GM10847 (cell line): Measurements from ENCODE around the gene PISD.
A peak's percentile ranks its signal among the peaks of the same experiment; 100 is the strongest.

ENCODE experiments used
- POLR2A ChIP-seq: IDR thresholded peaks from 2 replicates; pipeline ENCODE4 v1.6.1; 2011; ENCODE audit not compliant: insufficient read length; ENCODE audit errors: extremely low read depth

Gene PISD

GRCh38 chr22:31661851-31662667, at the start of gene PISD:
Gene PISD, minus strand, starts transcription at chr22:31662215. Its CDS starts 7 bp downstream, at chr22:31662208.
- peak; percentile 75 for TF ChIP-seq POLR2A

- TF ChIP-seq POLR2A: no peak
Observed at GRCh38 chr22:31707519-31707918, 45.5 kb upstream of the PISD start.

- TF ChIP-seq POLR2A: no peak
Observed at GRCh38 chr22:31695423-31695822, 33.4 kb upstream of the PISD start.

DNA sequence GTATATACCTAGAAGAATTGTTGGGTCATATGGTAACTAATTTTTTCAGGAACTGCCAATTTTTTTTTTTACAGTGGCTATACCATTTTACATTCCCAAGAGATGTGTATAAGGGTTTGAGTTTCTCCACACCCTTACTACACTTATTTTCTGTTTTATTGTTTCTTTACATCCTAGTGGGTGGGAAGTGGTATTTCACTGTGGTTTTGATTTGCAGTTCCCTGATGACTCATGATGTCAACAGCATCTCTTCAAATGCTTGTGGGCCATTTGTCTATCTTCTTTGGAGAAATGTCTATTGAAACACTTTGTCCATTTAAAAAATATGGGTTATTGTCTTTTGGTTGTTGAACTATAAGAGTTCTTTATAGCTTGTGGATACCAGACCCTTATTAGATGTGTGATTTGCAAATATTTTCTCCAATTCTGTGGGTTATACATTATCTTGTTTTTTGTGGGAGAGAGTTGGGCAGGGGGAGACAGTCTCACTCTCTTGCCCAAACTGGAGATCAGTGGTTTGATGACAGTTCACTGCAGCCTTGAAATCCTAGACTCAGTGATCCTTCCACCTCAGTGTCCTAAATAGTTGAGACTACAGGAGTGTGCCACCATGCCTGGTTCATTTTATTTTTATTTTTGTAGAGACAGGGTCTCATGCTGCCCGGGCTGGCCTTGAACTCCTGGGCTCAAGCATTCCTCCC, 30.3 kb upstream of the PISD start:
- no peak for TF ChIP-seq POLR2A

DNA sequence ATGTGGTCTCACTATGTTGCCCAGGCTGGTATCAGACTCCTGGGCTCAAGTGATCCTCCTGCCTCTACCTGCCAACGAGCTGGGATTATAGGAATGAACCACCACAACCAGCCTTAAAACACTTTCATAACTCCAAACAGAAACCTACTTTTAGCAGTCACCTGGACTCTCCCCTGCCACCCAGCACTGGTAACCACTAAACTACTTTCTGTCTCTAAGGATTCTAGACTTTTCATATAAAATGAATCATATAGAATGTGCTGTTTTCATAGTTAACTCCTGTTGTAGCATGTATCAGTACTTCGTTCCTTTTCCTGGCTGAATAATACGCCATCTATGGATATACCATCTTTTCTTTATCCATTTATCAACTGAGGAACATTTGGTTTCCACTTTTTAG, 29.4 kb upstream of the PISD start:
- no peak for TF ChIP-seq POLR2A

DNA sequence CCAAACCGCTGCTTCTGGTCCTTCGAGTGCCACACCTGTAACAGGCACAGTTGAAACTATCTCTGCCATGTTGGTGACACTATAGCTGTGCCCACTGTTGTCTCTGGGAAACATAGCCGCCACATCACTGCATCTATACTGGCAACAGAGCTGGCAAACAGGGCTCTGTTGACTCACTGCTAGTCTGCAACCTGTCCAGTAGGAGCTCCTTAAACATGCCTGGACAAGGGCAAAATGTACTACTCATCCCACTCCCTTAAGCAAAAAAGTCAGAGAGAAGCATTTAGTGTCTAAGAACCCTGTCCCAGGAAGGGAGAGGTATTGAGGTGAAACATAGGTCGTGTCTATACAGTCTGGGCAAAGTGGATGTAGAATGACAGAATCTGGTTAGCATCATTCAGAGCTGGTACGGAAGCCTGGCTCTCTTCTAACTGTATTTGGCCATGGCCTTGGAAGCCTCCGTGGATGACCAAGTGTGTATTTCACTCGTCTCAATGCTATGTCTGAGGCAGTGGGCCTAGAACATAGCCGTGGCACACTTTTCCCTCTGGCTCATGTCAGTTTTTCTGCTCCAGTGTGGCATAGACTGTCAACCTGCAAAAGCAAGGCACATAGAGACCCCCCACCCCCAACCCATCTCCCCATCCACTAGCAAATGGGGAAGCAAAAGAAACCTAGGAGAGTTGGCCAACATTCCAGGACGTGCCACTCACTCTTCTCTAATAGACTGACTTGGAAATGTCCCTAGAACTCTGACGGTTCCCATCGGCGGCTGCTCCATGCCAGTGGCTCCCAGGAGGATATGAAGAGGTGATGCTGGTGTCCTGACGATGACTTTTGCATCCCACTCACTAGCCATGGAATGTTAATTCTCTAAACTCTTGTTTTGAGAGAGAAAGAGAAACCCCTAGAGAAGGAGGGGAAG, 21.4 kb upstream of the PISD start:
- no peak for TF ChIP-seq POLR2A

DNA sequence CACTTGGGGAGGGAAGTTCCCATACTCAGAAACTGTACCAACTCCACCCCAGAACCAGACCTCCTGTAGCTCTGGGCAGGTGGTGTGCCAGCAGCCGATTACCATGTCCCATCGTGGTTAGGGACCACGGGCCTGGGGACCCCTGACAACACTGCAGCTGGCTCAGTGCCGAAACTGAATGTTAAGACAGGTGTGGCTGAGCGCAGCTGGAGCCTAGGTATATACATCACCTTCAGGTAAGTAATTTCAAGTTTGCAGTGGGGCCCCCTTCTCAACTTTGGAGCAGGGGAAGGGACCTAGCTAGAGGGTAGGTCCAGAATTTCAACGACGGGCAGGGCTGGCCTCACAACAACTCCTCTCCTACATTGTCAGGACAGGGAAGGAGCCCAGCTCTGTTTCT, 20.7 kb upstream of the PISD start:
- TF ChIP-seq POLR2A: no peak

- TF ChIP-seq POLR2A: no peak
Observed at GRCh38 chr22:31681349-31682345, 19.6 kb upstream of the PISD start.

GRCh38 chr22:31680861-31681341, 18.9 kb upstream of the PISD start:
- TF ChIP-seq POLR2A: no peak

- no peak for TF ChIP-seq POLR2A
Observed at GRCh38 chr22:31678748-31679147, 16.7 kb upstream of the PISD start.

GRCh38 chr22:31676700-31677099, 14.7 kb upstream of the PISD start:
- TF ChIP-seq POLR2A: peak; percentile 43

GRCh38 chr22:31662668-31663037, 638 bp upstream of the PISD start:
- TF ChIP-seq POLR2A: no peak

GRCh38 chr22:31659246-31659645, 2.8 kb downstream of the PISD start:
- no peak for TF ChIP-seq POLR2A

DNA sequence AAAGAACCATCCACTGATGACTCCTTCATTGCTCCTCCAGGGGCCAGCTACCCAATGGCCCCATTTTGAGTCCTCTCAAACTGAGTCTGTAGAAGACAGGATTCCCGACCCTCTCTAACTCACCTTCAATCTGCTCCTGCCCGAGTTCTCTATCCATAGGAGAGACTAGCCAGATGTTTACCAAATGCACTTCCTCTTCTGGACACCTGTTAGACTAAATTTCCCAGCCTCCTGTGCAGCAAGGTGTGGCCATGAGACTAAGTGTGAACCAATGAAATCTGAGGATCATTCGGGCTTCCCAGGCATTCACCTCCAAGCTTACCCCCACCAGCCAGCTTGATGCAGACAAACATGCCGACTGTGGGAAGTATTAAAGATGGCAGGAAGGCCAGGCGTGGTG, 7.6 kb downstream of the PISD start:
- TF ChIP-seq POLR2A: no peak
